Gastrocnemius medialis (tissue), 4 donors: ENCODE measurements around the gene MCOLN1.

Experiments used
- POLR2A ChIP-seq, 2 donors: fragments of 450-650 bp; IDR thresholded peaks; one replicate each; pipeline ENCODE4 v1.6.1; 2017; ENCODE audit warnings: antibody characterized with exemption in 2 of 2, mild to moderate bottlenecking in 2 of 2, moderate library complexity in 2 of 2
- TF ChIP-seq, protein P1 (sequence below), 5 experiments: fragments of 450-650 bp in 3 of 5; fragments of 200-600 bp in 2 of 5; sonication (generic) in 2 of 5; IDR thresholded peaks in 4 of 5; conservative IDR thresholded peaks in 1 of 5; 1 replicate in 4 of 5; 2 replicates in 1 of 5; pipeline ENCODE4 v1.5.1; 2016 to 2019; ENCODE audit warnings: antibody characterized with exemption in 5 of 5, mild to moderate bottlenecking in 3 of 5, moderate library complexity in 3 of 5

DNA sequence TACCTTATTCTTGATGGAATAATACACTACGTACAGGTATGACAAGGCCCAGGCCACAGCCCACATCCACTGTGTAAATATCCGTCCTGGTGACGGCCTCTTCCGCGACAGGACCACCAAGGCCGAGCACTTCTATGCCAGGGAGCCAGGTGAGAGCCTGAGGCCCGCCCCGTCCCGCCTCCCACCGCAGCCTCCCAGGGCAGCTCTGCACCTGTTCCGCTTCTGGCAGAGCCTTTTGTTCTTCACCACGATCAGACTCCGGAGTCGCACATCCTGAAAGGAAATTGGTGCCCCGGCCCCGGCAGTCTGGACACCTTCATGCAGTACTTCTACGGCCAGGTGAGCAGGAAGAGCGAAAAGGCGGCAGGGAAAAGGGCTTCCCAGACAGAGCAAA, 17.1 kb upstream of the MCOLN1 start:
- TF ChIP-seq, protein P1, sequence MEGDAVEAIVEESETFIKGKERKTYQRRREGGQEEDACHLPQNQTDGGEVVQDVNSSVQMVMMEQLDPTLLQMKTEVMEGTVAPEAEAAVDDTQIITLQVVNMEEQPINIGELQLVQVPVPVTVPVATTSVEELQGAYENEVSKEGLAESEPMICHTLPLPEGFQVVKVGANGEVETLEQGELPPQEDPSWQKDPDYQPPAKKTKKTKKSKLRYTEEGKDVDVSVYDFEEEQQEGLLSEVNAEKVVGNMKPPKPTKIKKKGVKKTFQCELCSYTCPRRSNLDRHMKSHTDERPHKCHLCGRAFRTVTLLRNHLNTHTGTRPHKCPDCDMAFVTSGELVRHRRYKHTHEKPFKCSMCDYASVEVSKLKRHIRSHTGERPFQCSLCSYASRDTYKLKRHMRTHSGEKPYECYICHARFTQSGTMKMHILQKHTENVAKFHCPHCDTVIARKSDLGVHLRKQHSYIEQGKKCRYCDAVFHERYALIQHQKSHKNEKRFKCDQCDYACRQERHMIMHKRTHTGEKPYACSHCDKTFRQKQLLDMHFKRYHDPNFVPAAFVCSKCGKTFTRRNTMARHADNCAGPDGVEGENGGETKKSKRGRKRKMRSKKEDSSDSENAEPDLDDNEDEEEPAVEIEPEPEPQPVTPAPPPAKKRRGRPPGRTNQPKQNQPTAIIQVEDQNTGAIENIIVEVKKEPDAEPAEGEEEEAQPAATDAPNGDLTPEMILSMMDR (IDR thresholded peaks at IDR 0.05 in 4 of 5, conservative IDR thresholded peaks at IDR 0.05 in 1 of 5) = no peak
- TF ChIP-seq POLR2A (IDR thresholded peaks at IDR 0.05) = no peak
